GM12891 (cell line): ENCODE data around the gene ARID1B.

Experiments
- DNase-seq: peaks from one replicate; pipeline ENCODE4 v3.0.0; 2011; ENCODE audit warnings: low spot score; ENCODE audit not compliant: insufficient read length
- FAIRE-seq: peaks from 2 replicates; lab custom pipeline; 2011; peaks lifted over from hg19 to GRCh38; lab: Jason Lieb, UNC
- PAX5 ChIP-seq: IDR thresholded peaks from 2 replicates; pipeline ENCODE4 v1.6.1; 2011; ENCODE audit warnings: low read length, moderate library complexity, mild to moderate bottlenecking; ENCODE audit not compliant: insufficient read depth, severe bottlenecking
- POLR2A ChIP-seq: IDR thresholded peaks from 2 replicates; pipeline ENCODE4 v1.6.1; 2011; ENCODE audit warnings: low read depth, low read length, control low read depth
- POLR2AphosphoS5 ChIP-seq: IDR thresholded peaks from 2 replicates; pipeline ENCODE4 v1.6.1; 2011; ENCODE audit warnings: low read depth, low read length, control low read depth
- POU2F2 ChIP-seq: IDR thresholded peaks from 2 replicates; pipeline ENCODE4 v1.6.1; 2011; ENCODE audit warnings: low read depth, mild to moderate bottlenecking, control low read depth, low read length, moderate library complexity
- SPI1 ChIP-seq: IDR thresholded peaks from 2 replicates; pipeline ENCODE4 v1.6.1; 2011; ENCODE audit warnings: low read depth, low read length, control low read depth
- TAF1 ChIP-seq: IDR thresholded peaks from 2 replicates; pipeline ENCODE4 v1.6.1; 2011; ENCODE audit warnings: low read depth, low read length, control low read depth

Gene ARID1B

GRCh38 chr6:156873654-156874380 lies 96.6 kb downstream of the ARID1B start:
- no peak for FAIRE-seq

GRCh38 chr6:156875062-156875461 lies 97.9 kb downstream of the ARID1B start:
- no peak for TF ChIP-seq POLR2AphosphoS5
- no peak for TF ChIP-seq POU2F2
- no peak for TF ChIP-seq SPI1
- TF ChIP-seq POLR2A: no peak
- TF ChIP-seq TAF1: no peak
- no peak for TF ChIP-seq PAX5
- DNase-seq (no peak), FAIRE-seq (peak; percentile 67)

More at GRCh38 chr6:156873654-156874380, 96.6 kb downstream of the ARID1B start:
- DNase-seq: no peak
- TF ChIP-seq PAX5 (no peak), TAF1 (no peak), POU2F2 (no peak), POLR2AphosphoS5 (no peak), POLR2A (no peak), SPI1 (no peak)

GRCh38 chr6:156876302-156876701 lies 99.1 kb downstream of the ARID1B start:
- FAIRE-seq (no peak), DNase-seq (no peak)
- TF ChIP-seq TAF1 (no peak), POU2F2 (no peak), SPI1 (no peak), PAX5 (no peak), POLR2AphosphoS5 (no peak), POLR2A (no peak)

GRCh38 chr6:156877126-156877863 lies 100.1 kb downstream of the ARID1B start:
- TF ChIP-seq PAX5 (no peak), POU2F2 (no peak), POLR2AphosphoS5 (no peak), TAF1 (no peak), SPI1 (no peak), POLR2A (no peak)
- DNase-seq (no peak), FAIRE-seq (no peak)

- DNase-seq: no peak
- no peak for TF ChIP-seq TAF1
- no peak for TF ChIP-seq POU2F2
- TF ChIP-seq POLR2A: no peak
- no peak for TF ChIP-seq SPI1
- TF ChIP-seq POLR2AphosphoS5: no peak
- no peak for TF ChIP-seq PAX5
- no peak for FAIRE-seq
Observed at GRCh38 chr6:156878681-156879080, 101.5 kb downstream of the ARID1B start.

- no peak for TF ChIP-seq POLR2AphosphoS5
- no peak for TF ChIP-seq SPI1
- no peak for TF ChIP-seq TAF1
- TF ChIP-seq POU2F2: no peak
- TF ChIP-seq POLR2A: no peak
- no peak for TF ChIP-seq PAX5
- DNase-seq: no peak
- FAIRE-seq: peak; percentile 20
Observed at GRCh38 chr6:156879186-156879585, 102.0 kb downstream of the ARID1B start.

GRCh38 chr6:156879591-156879990 lies 102.4 kb downstream of the ARID1B start:
- FAIRE-seq (peak; percentile 33), DNase-seq (no peak)
- no peak for TF ChIP-seq POLR2AphosphoS5
- TF ChIP-seq SPI1: no peak
- no peak for TF ChIP-seq POU2F2
- no peak for TF ChIP-seq TAF1

- DNase-seq (no peak), FAIRE-seq (no peak)
- TF ChIP-seq POLR2AphosphoS5: no peak
- TF ChIP-seq POLR2A: no peak
- no peak for TF ChIP-seq POU2F2
- no peak for TF ChIP-seq SPI1
- TF ChIP-seq TAF1: no peak
- TF ChIP-seq PAX5: no peak
Observed at GRCh38 chr6:156880913-156881312, 103.7 kb downstream of the ARID1B start.

GRCh38 chr6:156881687-156882629 lies 104.8 kb downstream of the ARID1B start:
- FAIRE-seq (peak; percentile 72), DNase-seq (no peak)
- TF ChIP-seq POLR2A (no peak), PAX5 (no peak), POLR2AphosphoS5 (no peak), SPI1 (no peak), TAF1 (no peak), POU2F2 (no peak)
